Pancreas (tissue), 10 donors: ENCODE results near the gene PTEN. TPM values are rescaled to one million over a fixed set of nuclear protein-coding genes. Genes with fewer than 3 reads are reported as not detected.

Experiments used
- ATAC-seq, 4 donors: fragments of 200-7000 bp; cut with Tn5 transposase; one replicate each; pipeline versions ENCODE4 v1.8.0 to v1.9.1; 2020; ENCODE audit warnings: mild to moderate bottlenecking in 4 of 4, moderate library complexity in 4 of 4
- DNase-seq, 6 donors: peaks; one replicate each; pipeline ENCODE4 v3.0.0-alpha.2; 2020
- FAIRE-seq: peaks from 2 replicates; lab custom pipeline; 2012; peaks lifted over from hg19 to GRCh38; lab: Jason Lieb, UNC
- H3K27ac ChIP-seq, 4 donors: fragments of 200-600 bp; sonication (generic); 1 replicate in 3 of 4; 2 replicates in 1 of 4; pipeline versions ENCODE4 v1.5.0 to v1.8.0; 2020
- H3K27me3 ChIP-seq, 4 donors: fragments of 200-600 bp; one replicate each; pipeline ENCODE4 v1.8.0; 2021
- H3K36me3 ChIP-seq, 3 donors: fragments of 200-600 bp; sonication (generic) in 1 of 3; one replicate each; pipeline versions ENCODE4 v1.5.0 to v1.8.0; 2020 to 2021
- H3K4me1 ChIP-seq, 3 donors: fragments of 200-600 bp; one replicate each; pipeline ENCODE4 v1.8.0; 2021
- H3K4me3 ChIP-seq, 4 donors: fragments of 200-600 bp; sonication (generic) in 2 of 4; one replicate each; pipeline versions ENCODE4 v1.5.0 to v1.8.0; 2020 to 2021
- H3K9me3 ChIP-seq, 4 donors: fragments of 200-600 bp; one replicate each; pipeline ENCODE4 v1.8.0; 2021
- WGBS, 2 donors: extraction: QIAGEN DNeasy Blood & Tissue Kit; methylation state at CpG; one replicate each; pipeline ENCODE4 v1.1.7; 2013; 5-methylcytosine and 5-hydroxymethylcytosine counted together
- intact Hi-C, 3 donors: fragments of 100-400 bp; cut with DNase I; formaldehyde crosslinking; loops; one replicate each; pipeline versions ENCODE4 v1.11.1 to v1.14.2; 2022
- polyA plus RNA-seq, 2 donors: library from polyadenylated mRNA; stranded (reverse); fragments of 200-250 nt; gene quantifications; one replicate each; pipeline ENCODE4 v1.2.3, GENCODE V29; 2013
- total RNA-seq, 6 donors: library from RNA; stranded (reverse); fragmentation: NEBNext Ultra II Directional in 4 of 6; extraction: Animal tissue kit (Norgen Biotek cat#: 25700) in 4 of 6; gene quantifications; one replicate each; pipeline versions ENCODE4 v1.2.1 to v1.2.4, GENCODE V29; 2021 to 2023
- TF ChIP-seq, protein P1 (sequence below), 4 donors: fragments of 200-600 bp; sonication (generic) in 3 of 4; IDR thresholded peaks; one replicate each; pipeline versions ENCODE4 v1.5.0 to v1.8.0; 2021; ENCODE audit warnings: antibody characterized with exemption in 4 of 4
- donor health status: healthy with polysubstance abuse.
- donor health status: DM: no; HTN: no; CAD: no; lungs with moderate emphysema.
- donor health status: DM: no; HTN: no; CAD: no.
- donor health status: control.
- donor health status: control.
- donor health status: Bipolar disorder and iron deficiency.
- donor health status: DM: yes; HTN: yes; CAD: no.
- donor health status: DM: no; HTN: no; CAD: no.
- donor health status: DM: no; HTN: no; CAD: no.
- donor health status: DM: yes; HTN: yes; CAD: no.

The PTEN gene
- total and polyA plus RNA-seq, 8 donors: 19.2 to 64.1 (median 40.4) TPM

DNA sequence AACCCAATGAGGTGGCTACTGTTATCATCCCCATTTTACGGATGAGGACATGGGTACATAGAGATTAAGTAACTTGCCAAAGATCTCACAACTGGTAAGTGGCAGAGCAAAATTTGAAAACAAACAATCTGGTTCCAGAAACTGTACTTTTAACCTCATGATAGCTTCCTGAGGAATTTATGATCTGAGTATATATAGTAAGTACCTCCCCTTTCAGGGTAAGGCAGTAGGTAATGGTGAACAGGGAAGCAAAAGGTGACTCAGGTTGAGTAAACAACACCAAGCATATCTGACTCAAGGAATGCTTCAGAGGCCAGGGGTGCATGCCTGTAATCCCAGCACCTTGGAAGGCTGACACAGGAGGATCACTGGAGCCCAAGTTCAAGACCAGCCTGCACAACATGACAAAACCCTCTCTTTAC, 21.2 kb upstream of the PTEN start:
- Histone ChIP-seq H3K27me3 (no peaks in the 10 kb centered on the region), H3K27ac (no peak overlapping the region), H3K4me1 (no peaks in the 10 kb centered on the region), H3K36me3 (no peaks in the 10 kb centered on the region), H3K9me3 (no peaks in the 10 kb centered on the region), H3K4me3 (no peak overlapping the region)
- TF ChIP-seq, protein P1, sequence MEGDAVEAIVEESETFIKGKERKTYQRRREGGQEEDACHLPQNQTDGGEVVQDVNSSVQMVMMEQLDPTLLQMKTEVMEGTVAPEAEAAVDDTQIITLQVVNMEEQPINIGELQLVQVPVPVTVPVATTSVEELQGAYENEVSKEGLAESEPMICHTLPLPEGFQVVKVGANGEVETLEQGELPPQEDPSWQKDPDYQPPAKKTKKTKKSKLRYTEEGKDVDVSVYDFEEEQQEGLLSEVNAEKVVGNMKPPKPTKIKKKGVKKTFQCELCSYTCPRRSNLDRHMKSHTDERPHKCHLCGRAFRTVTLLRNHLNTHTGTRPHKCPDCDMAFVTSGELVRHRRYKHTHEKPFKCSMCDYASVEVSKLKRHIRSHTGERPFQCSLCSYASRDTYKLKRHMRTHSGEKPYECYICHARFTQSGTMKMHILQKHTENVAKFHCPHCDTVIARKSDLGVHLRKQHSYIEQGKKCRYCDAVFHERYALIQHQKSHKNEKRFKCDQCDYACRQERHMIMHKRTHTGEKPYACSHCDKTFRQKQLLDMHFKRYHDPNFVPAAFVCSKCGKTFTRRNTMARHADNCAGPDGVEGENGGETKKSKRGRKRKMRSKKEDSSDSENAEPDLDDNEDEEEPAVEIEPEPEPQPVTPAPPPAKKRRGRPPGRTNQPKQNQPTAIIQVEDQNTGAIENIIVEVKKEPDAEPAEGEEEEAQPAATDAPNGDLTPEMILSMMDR (IDR thresholded peaks at IDR 0.05): no peak
- intact Hi-C loops: no loop called here
- WGBS, 2 donors: 53 to 73% methylated on average over 1 of the region's 1 CpG
- ATAC-seq (peak; percentile 82 to 88 (median 86)), FAIRE-seq (peak; percentile 74), DNase-seq (peak in 1 of 6 donors; percentile 22)

DNA sequence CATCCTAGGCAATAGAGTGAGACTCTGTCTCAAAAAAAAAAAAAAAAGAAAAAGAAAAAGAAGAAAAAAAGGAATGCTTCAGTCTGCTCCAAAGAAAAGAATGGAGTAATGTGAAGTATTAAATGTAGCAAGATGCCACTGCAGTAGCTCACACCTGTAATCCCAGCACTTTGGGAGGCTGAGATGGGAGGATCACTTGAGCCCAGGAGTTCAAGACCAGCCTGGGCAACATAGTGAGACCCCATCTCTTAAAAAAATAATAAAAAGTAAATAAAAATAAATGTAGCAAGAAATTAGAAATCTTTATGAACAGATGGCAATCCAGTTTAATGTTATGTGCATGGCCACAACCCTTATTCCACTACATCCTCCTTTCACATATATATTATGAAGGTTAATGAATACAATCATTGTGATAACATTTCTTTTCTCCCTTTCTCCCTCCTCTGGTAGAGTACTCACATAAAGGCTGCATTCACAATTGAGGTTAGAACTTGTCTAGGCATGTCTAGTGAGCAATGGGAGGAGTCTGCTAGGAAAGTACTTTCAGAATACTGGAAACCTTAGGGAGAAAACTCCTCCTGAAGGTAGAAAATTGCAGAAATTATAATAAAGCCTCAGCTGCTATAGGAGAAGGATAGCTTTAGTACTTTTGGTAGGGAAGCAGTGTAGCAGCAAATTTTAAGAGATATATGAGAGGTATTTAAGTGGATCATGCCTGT, 20.5 kb upstream of the PTEN start:
- TF ChIP-seq, protein P1 (IDR thresholded peaks at IDR 0.05): no peak
- Histone ChIP-seq H3K27ac (no peak overlapping the region), H3K27me3 (no peaks in the 10 kb centered on the region), H3K9me3 (no peaks in the 10 kb centered on the region), H3K36me3 (no peaks in the 10 kb centered on the region), H3K4me1 (no peaks in the 10 kb centered on the region), H3K4me3 (no peak overlapping the region)
- no peak for DNase-seq
- intact Hi-C loops: no loop called here
- peak; percentile 33 to 68 (median 50) for ATAC-seq
- FAIRE-seq: no peak

DNA sequence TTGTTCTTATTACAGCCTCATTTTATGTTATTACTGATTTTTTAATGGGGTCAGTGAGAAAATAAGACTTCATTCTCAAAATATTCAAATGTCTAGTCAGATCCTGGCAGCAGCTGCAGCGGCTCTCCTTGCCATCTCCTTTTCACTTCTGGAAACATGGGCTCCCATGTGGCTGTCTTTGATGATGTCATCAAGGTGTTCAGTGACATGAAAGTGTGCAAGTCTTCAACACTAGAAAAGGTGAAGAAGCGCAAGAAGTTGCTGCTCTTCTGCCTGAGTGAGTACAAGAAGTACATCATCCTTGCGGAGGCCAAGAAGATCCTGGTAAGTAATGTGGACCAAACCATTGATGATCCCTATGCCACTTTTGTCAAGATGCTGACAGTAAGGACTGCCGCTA, 19.7 kb upstream of the PTEN start:
- FAIRE-seq (no peak), ATAC-seq (no peak), DNase-seq (no peak)
- Histone ChIP-seq H3K27me3 (no peaks in the 10 kb centered on the region), H3K36me3 (no peaks in the 10 kb centered on the region), H3K9me3 (no peaks in the 10 kb centered on the region), H3K27ac (no peak overlapping the region), H3K4me3 (no peak overlapping the region), H3K4me1 (no peaks in the 10 kb centered on the region)
- WGBS, 2 donors: 96 to 98% methylated on average over 4 of the region's 4 CpGs
- intact Hi-C loops: no loop called here
- TF ChIP-seq, protein P1 (IDR thresholded peaks at IDR 0.05): no peak

DNA sequence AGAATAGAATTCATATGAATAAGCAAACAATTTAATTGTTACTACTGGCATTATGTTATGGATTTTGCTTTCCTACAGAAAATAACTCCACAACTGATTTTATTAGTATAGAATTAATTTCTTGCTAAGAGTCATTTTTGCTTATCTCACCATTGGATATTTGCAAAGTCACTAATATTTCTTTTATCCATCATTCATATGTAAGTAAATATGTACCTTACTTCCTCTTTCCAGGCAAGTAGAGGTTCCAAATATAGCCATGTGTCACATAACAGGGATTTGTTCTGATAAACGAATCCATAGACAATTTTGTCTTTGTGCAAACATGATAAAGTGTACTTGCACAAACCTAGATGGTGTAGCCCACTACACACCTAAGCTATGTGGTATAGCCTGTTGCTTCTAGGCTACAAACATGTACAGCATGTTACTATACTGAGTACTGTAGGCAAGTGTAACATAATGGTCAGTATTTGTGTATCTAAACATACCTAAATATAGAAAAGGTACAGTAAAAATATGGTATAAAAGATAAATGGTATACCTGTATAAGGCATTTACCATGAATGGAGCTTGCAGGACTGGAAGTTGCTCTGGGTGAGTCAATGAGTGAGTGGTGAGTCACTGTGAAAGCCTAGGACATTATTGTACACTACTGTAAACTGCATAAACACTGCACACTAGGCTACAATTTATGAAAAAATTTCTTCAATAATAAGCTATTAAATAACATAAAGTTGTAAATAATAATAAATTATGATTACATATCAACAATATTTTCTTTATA, 18.4 kb upstream of the PTEN start:
- DNase-seq (no peak), ATAC-seq (peak in 3 of 4 donors; percentile 19 to 57 (median 41)), FAIRE-seq (no peak)
- H3K27ac ChIP-seq: no peak overlapping the region
- WGBS, 2 donors: 6 to 11% methylated on average over 1 of the region's 1 CpG
- H3K36me3 ChIP-seq: no peaks in the 10 kb centered on the region
- no peaks in the 10 kb centered on the region for H3K9me3 ChIP-seq
- H3K27me3 ChIP-seq: no peaks in the 10 kb centered on the region
- TF ChIP-seq, protein P1 (IDR thresholded peaks at IDR 0.05): no peak
- no peak overlapping the region for H3K4me3 ChIP-seq
- no peaks in the 10 kb centered on the region for H3K4me1 ChIP-seq
- intact Hi-C loops: no loop called here
